Parathyroid adenoma (tissue), 2 donors: ENCODE measurements around the gene FXN.

Experiments used
- H2AFZ ChIP-seq: fragments of 300-600 bp; sonication (generic); one replicate; pipeline ENCODE4 v1.7.0; 2017; ENCODE audit warnings: antibody characterized with exemption, mild to moderate bottlenecking
- H3K27ac ChIP-seq: fragments of 300-600 bp; sonication (generic); one replicate; pipeline ENCODE4 v1.7.0; 2017
- H3K27me3 ChIP-seq: fragments of 300-600 bp; sonication (generic); one replicate; pipeline ENCODE4 v1.7.0; 2017; ENCODE audit warnings: low read length; ENCODE audit not compliant: control insufficient read depth, insufficient read depth
- H3K36me3 ChIP-seq: fragments of 300-600 bp; sonication (generic); one replicate; pipeline ENCODE4 v1.7.0; 2017; ENCODE audit warnings: low read length; ENCODE audit not compliant: control insufficient read depth, insufficient read depth
- H3K4me1 ChIP-seq: fragments of 300-600 bp; sonication (generic); one replicate; pipeline ENCODE4 v1.7.0; 2017; ENCODE audit warnings: control low read depth
- H3K4me2 ChIP-seq: fragments of 300-600 bp; sonication (generic); one replicate; pipeline ENCODE4 v1.7.0; 2017; ENCODE audit warnings: low read length
- H3K4me3 ChIP-seq: fragments of 300-600 bp; sonication (generic); one replicate; pipeline ENCODE4 v1.7.0; 2017; ENCODE audit warnings: low read depth, low read length
- H3K79me2 ChIP-seq: fragments of 300-600 bp; sonication (generic); one replicate; pipeline ENCODE4 v1.7.0; 2017; ENCODE audit warnings: control low read depth
- H3K9ac ChIP-seq: fragments of 300-600 bp; sonication (generic); one replicate; pipeline ENCODE4 v1.7.0; 2017; ENCODE audit warnings: mild to moderate bottlenecking
- H3K9me3 ChIP-seq: fragments of 300-600 bp; sonication (generic); one replicate; pipeline ENCODE4 v1.7.0; 2017; ENCODE audit warnings: low read length; ENCODE audit not compliant: control insufficient read depth
- TF ChIP-seq, protein P1 (sequence below): fragments of 300-600 bp; sonication (generic); IDR thresholded peaks from one replicate; pipeline ENCODE4 v1.7.0; 2017; ENCODE audit warnings: antibody characterized with exemption, mild to moderate bottlenecking
- donor health status: primary hyperparathyroidism.

The FXN gene

GRCh38 chr9:69131682-69132081, 96.1 kb downstream of the FXN start:
- H2AFZ ChIP-seq, result no peak overlapping the region
- H3K27me3 ChIP-seq, result no peaks in the 10 kb centered on the region
- no peaks in the 10 kb centered on the region for H3K9me3 ChIP-seq
- H3K9ac ChIP-seq, result no peak overlapping the region
- peaks cover 6% of the 10 kb centered on the region for H3K4me1 ChIP-seq
- no peak overlapping the region for H3K27ac ChIP-seq
- H3K4me3 ChIP-seq, result no peak overlapping the region
- TF ChIP-seq, protein P1, sequence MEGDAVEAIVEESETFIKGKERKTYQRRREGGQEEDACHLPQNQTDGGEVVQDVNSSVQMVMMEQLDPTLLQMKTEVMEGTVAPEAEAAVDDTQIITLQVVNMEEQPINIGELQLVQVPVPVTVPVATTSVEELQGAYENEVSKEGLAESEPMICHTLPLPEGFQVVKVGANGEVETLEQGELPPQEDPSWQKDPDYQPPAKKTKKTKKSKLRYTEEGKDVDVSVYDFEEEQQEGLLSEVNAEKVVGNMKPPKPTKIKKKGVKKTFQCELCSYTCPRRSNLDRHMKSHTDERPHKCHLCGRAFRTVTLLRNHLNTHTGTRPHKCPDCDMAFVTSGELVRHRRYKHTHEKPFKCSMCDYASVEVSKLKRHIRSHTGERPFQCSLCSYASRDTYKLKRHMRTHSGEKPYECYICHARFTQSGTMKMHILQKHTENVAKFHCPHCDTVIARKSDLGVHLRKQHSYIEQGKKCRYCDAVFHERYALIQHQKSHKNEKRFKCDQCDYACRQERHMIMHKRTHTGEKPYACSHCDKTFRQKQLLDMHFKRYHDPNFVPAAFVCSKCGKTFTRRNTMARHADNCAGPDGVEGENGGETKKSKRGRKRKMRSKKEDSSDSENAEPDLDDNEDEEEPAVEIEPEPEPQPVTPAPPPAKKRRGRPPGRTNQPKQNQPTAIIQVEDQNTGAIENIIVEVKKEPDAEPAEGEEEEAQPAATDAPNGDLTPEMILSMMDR, result no peak
- H3K36me3 ChIP-seq, result no peaks in the 10 kb centered on the region
- no peak overlapping the region for H3K4me2 ChIP-seq
- H3K79me2 ChIP-seq, result no peaks in the 10 kb centered on the region

DNA sequence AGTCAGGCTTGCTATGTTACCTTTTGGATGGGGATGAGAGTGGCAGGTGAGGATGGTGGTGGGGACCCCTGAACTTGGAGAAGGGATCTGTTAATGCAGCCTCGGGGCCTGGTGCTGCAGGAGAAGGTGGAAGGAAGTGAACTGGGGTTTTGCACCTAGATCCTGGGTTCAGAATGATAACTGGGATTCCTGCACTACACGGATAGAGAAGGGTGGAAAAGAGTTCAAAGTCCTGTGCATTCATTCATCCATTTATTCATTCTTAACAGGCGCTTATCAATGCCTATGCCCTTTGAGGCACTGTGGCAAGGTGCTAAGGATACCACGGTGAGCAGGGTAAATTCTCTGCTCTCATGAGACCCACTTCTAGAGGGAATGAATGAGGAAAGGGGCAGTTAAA, 96.8 kb downstream of the FXN start:
- Histone ChIP-seq H3K79me2 (no peaks in the 10 kb centered on the region), H2AFZ (no peak overlapping the region), H3K4me1 (peaks cover 6% of the 10 kb centered on the region), H3K27ac (no peak overlapping the region), H3K4me2 (no peak overlapping the region), H3K9me3 (no peaks in the 10 kb centered on the region), H3K4me3 (no peak overlapping the region), H3K9ac (no peak overlapping the region), H3K36me3 (no peaks in the 10 kb centered on the region), H3K27me3 (no peaks in the 10 kb centered on the region)
- TF ChIP-seq, protein P1, result no peak

DNA sequence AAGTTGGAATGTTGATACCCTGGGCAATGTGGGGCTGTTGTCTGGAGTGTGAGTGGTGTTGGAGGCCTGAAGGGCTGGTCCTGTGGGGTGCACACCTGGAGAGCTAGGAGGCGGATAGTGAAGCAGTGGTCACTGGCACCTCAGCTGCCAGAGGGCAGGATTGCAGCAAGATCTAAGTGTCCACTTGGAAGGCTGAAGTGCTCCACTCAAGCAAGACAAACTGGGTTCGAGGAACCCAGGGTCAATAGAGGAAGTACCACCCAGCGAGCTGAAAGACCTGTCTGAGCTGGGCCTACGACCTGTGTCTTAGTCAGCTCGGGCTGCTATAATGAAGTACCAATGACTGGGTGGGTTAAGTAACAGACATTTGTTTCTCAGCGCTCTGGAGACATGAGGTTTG, 98.9 kb downstream of the FXN start:
- no peak overlapping the region for H3K9ac ChIP-seq
- H3K36me3 ChIP-seq, result no peaks in the 10 kb centered on the region
- no peaks in the 10 kb centered on the region for H3K9me3 ChIP-seq
- TF ChIP-seq, protein P1, result no peak
- no peak overlapping the region for H2AFZ ChIP-seq
- H3K4me3 ChIP-seq, result no peak overlapping the region
- H3K27ac ChIP-seq, result no peak overlapping the region
- no peaks in the 10 kb centered on the region for H3K27me3 ChIP-seq
- peaks cover 6% of the 10 kb centered on the region for H3K4me1 ChIP-seq
- H3K79me2 ChIP-seq, result peaks cover under 1% of the 10 kb centered on the region
- H3K4me2 ChIP-seq, result no peak overlapping the region

GRCh38 chr9:69136185-69136584, 100.6 kb downstream of the FXN start:
- H3K4me1 ChIP-seq, result peaks cover 5% of the 10 kb centered on the region
- H3K4me2 ChIP-seq, result no peak overlapping the region
- no peak overlapping the region for H3K9ac ChIP-seq
- no peak overlapping the region for H3K27ac ChIP-seq
- H3K4me3 ChIP-seq, result no peak overlapping the region
- no peaks in the 10 kb centered on the region for H3K9me3 ChIP-seq
- TF ChIP-seq, protein P1, result no peak
- no peaks in the 10 kb centered on the region for H3K27me3 ChIP-seq
- peaks cover 3% of the 10 kb centered on the region for H3K79me2 ChIP-seq
- no peak overlapping the region for H2AFZ ChIP-seq
- no peaks in the 10 kb centered on the region for H3K36me3 ChIP-seq

DNA sequence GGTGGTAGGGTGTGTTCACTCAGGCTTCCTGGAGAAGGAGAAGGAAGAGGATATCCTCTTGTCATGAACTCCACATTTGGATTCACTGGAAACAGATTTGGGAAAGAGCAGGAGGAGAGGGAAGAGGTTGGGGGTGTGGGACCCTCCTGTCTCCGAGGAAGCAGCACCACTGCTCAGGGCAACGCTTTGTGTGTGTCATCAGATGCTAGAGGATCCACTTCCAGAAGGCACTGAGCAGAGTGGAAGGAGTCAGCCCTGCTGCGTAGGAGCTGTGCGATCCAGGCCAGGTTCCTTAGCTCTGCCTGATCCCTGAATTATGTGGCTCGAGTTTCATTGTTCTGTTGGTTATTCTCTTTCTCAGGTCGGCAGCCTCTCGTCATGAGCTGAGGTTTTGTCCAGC, 101.2 kb downstream of the FXN start:
- Histone ChIP-seq H2AFZ (no peak overlapping the region), H3K9me3 (no peaks in the 10 kb centered on the region), H3K4me1 (no peaks in the 10 kb centered on the region), H3K4me2 (no peak overlapping the region), H3K79me2 (peaks cover 3% of the 10 kb centered on the region), H3K27me3 (no peaks in the 10 kb centered on the region), H3K9ac (no peak overlapping the region), H3K36me3 (no peaks in the 10 kb centered on the region), H3K27ac (peak overlapping the region; percentile 24), H3K4me3 (no peak overlapping the region)
- TF ChIP-seq, protein P1, result no peak
